Hematopoietic multipotent progenitor cell (in vitro differentiated cells): ENCODE results near the gene ABCB9. TPM values are rescaled to one million over a fixed set of nuclear protein-coding genes. Genes with fewer than 3 reads are reported as not detected.

Experiments
- DNase-seq, 3 donors: peaks; one replicate each; pipeline ENCODE4 v3.0.0-alpha.2; 2011 to 2015; ENCODE audit warnings: low read depth in 2 of 3, low spot score in 2 of 3
- small RNA-seq: library from RNA; depleted of rRNA; stranded (forward); fragments of <200 nt; gene quantifications from one replicate; pipeline ENCODE3, GENCODE V24; 2012
- total RNA-seq: library from RNA; depleted of rRNA; stranded (reverse); fragments of >200 nt; gene quantifications from one replicate; pipeline ENCODE4 v1.2.3, GENCODE V29; 2012

The ABCB9 gene
- total RNA-seq, 1 donor, result 9.2 TPM

GRCh38 chr12:122884091-122884826 is 82.0 kb downstream of the ABCB9 start:
- no peak for DNase-seq

- peak in 2 of 3 donors; percentile 77 to 86 for DNase-seq
Observed at GRCh38 chr12:122882908-122883558, 83.2 kb downstream of the ABCB9 start.

GRCh38 chr12:122880668-122881067 is 85.6 kb downstream of the ABCB9 start:
- DNase-seq, result peak in 1 of 3 donors; percentile 60

- no peak for DNase-seq
Observed at GRCh38 chr12:122880155-122880667, 86.1 kb downstream of the ABCB9 start.

Small RNA genes lying within 50 kb of the gene (small RNA-seq; reads per million reads assigned to genes)
- not detected for gene ARL6IP4
- gene MIR4304, result not detected

Other genes with a start within 250 kb of the ABCB9 start
- under 0.01 TPM for gene HCAR3, start 249.7 kb downstream of the ABCB9 start, total RNA-seq
- gene HCAR1, start 235.6 kb downstream of the ABCB9 start, total RNA-seq, result 0.27 TPM
- 22.4 TPM for gene DENR, start 213.6 kb downstream of the ABCB9 start, total RNA-seq
- 1.9 TPM for gene CCDC62, start 191.9 kb downstream of the ABCB9 start, total RNA-seq
- 34.7 TPM for gene HIP1R, start 131.0 kb downstream of the ABCB9 start, total RNA-seq
- gene VPS37B, start 70.3 kb downstream of the ABCB9 start, total RNA-seq, result 105 TPM
- gene OGFOD2, start 8.8 kb upstream of the ABCB9 start, total RNA-seq, result 35.0 TPM
- 83.5 TPM for gene ARL6IP4, start 14.2 kb upstream of the ABCB9 start, total RNA-seq
- 18.6 TPM for gene PITPNM2, start 184.6 kb upstream of the ABCB9 start, total RNA-seq